Measurements from ENCODE around the gene PITPNM2.

The PITPNM2 gene

DNA sequence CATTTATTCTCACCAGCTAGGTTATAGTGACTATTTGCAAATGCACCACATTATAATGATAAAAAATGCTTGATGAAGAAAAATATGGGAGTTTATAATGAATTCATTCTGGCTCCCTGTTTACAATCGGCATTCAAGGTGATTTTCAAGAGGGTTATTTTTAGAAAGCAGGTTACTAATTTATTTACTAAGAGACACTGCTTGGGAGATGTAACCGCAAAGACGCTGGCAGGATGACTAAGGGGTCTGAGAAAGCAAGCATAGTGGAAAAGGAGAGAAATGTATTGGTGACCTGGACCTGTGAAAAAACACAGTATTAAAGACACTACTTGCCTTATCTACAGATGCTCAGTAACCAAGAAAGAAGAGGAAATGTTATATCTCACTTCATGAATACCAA is 13.3 kb upstream of the PITPNM2 start:
- Histone ChIP-seq H3K4me3 (ENCODE audit: low read depth, low read length, poor library complexity, severe bottlenecking) (no peak overlapping the region), H4K20me1 (ENCODE audit: insufficient read depth, low read length) (no peaks in the 10 kb centered on the region), H3K9me2 (ENCODE audit: low read depth, low read length) (no peaks in the 10 kb centered on the region), H3K4me2 (ENCODE audit: low read length) (peak overlapping the region; percentile 9; the same call in 1 of the 2 replicates), H3K27ac (ENCODE audit: low read depth, low read length, poor library complexity, severe bottlenecking) (peak overlapping the region; percentile 59), H3K79me2 (ENCODE audit: insufficient read depth, low read length) (no peaks in the 10 kb centered on the region), H3K9ac (ENCODE audit: low read length) (no peak overlapping the region), H3F3A (ENCODE audit: insufficient read depth, low read length) (no peaks in the 10 kb centered on the region), H3K36me3 (ENCODE audit: insufficient read depth, low read length) (peaks cover 82% of the 10 kb centered on the region), H2AFZ (ENCODE audit: low read length) (no peak overlapping the region), H3K9me3 (ENCODE audit: low read length) (no peaks in the 10 kb centered on the region), H3K27me3 (ENCODE audit: insufficient read depth, low read length) (no peaks in the 10 kb centered on the region), H3K4me1 (ENCODE audit: insufficient read depth, low read length, severe bottlenecking) (peaks cover 23% of the 10 kb centered on the region)
- no peak for TF ChIP-seq EZH2 (IDR thresholded peaks at IDR 0.05; ENCODE audit: borderline replicate concordance, low read length)
- TF ChIP-seq, protein P1, sequence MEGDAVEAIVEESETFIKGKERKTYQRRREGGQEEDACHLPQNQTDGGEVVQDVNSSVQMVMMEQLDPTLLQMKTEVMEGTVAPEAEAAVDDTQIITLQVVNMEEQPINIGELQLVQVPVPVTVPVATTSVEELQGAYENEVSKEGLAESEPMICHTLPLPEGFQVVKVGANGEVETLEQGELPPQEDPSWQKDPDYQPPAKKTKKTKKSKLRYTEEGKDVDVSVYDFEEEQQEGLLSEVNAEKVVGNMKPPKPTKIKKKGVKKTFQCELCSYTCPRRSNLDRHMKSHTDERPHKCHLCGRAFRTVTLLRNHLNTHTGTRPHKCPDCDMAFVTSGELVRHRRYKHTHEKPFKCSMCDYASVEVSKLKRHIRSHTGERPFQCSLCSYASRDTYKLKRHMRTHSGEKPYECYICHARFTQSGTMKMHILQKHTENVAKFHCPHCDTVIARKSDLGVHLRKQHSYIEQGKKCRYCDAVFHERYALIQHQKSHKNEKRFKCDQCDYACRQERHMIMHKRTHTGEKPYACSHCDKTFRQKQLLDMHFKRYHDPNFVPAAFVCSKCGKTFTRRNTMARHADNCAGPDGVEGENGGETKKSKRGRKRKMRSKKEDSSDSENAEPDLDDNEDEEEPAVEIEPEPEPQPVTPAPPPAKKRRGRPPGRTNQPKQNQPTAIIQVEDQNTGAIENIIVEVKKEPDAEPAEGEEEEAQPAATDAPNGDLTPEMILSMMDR (IDR thresholded peaks at IDR 0.05; ENCODE audit: low read length): no peak

DNA sequence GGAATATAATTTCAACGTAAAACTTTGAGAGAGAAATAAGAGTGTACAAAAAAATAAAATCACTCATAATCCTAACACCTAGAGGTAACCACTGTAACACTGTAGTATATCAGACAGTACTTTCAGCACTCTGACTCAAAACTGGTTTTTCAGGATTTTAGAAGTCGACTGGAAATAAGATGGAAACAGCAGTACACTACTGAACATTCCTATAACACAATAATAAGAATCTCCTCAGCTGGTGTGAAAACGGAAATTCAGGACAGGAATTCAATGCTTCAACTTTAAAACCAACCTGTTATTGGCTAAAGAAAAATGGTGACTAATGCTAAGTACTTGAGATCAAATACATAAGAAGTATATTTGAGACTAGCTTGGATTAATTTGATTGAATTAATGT is 12.3 kb upstream of the PITPNM2 start:
- Histone ChIP-seq H3K9me2 (ENCODE audit: low read depth, low read length) (no peaks in the 10 kb centered on the region), H3K36me3 (ENCODE audit: insufficient read depth, low read length) (peaks cover 83% of the 10 kb centered on the region)

DNA sequence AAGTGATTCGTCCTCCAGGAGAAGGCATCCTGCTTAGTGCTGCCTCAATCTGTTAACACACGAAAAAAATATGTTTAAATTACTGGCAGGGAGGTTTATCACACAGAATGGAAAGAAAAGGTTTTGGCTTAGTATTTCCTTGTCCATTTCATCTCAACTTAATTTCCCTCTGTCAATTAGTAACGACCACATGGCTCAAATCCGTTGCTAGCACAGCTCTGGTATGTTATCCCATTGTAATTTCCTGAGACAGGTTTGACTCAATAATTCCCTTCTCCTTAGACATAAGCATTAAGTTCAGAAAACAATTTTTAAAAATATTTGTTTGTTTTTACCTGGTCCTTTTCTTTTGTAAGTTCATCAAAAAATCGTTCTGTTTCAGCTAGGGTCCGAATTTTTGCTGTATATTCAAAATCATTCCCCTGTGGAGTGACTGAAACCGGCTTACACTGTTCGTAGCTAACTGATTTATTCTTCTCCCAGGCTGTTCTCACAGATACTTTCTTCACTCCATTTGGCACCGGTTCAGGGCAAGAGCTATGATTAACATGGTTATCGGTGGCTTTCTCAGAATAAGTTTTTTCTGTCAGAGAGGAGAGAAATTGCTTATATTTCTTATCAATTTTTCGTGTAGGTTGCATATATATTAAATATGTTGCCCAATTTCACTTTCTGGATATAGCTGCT is 10.1 kb upstream of the PITPNM2 start:
- Histone ChIP-seq H2AFZ (ENCODE audit: low read length) (no peak overlapping the region), H3K4me3 (ENCODE audit: low read depth, low read length, poor library complexity, severe bottlenecking) (no peak overlapping the region), H4K20me1 (ENCODE audit: insufficient read depth, low read length) (no peaks in the 10 kb centered on the region), H3K79me2 (ENCODE audit: insufficient read depth, low read length) (no peaks in the 10 kb centered on the region), H3K4me1 (ENCODE audit: insufficient read depth, low read length, severe bottlenecking) (peaks cover 23% of the 10 kb centered on the region), H3K9me2 (ENCODE audit: low read depth, low read length) (no peaks in the 10 kb centered on the region), H3F3A (ENCODE audit: insufficient read depth, low read length) (no peaks in the 10 kb centered on the region), H3K9me3 (ENCODE audit: low read length) (no peaks in the 10 kb centered on the region), H3K9ac (ENCODE audit: low read length) (no peak overlapping the region), H3K36me3 (ENCODE audit: insufficient read depth, low read length) (peaks cover 75% of the 10 kb centered on the region), H3K4me2 (ENCODE audit: low read length) (no peak overlapping the region), H3K27me3 (ENCODE audit: insufficient read depth, low read length) (no peaks in the 10 kb centered on the region), H3K27ac (ENCODE audit: low read depth, low read length, poor library complexity, severe bottlenecking) (no peak overlapping the region)
- no peak for TF ChIP-seq EZH2 (IDR thresholded peaks at IDR 0.05; ENCODE audit: borderline replicate concordance, low read length)
- TF ChIP-seq, protein P1 (IDR thresholded peaks at IDR 0.05; ENCODE audit: low read length): no peak

More for the DNA sequence above, 12.3 kb upstream of the PITPNM2 start:
- no peaks in the 10 kb centered on the region for H4K20me1 ChIP-seq (ENCODE audit: insufficient read depth, low read length)
- H3K27ac ChIP-seq (ENCODE audit: low read depth, low read length, poor library complexity, severe bottlenecking): no peak overlapping the region
- no peaks in the 10 kb centered on the region for H3F3A ChIP-seq (ENCODE audit: insufficient read depth, low read length)
- no peak overlapping the region for H2AFZ ChIP-seq (ENCODE audit: low read length)
- H3K9me3 ChIP-seq (ENCODE audit: low read length): no peaks in the 10 kb centered on the region
- peaks cover 23% of the 10 kb centered on the region for H3K4me1 ChIP-seq (ENCODE audit: insufficient read depth, low read length, severe bottlenecking)
- H3K27me3 ChIP-seq (ENCODE audit: insufficient read depth, low read length): no peaks in the 10 kb centered on the region
- H3K4me3 ChIP-seq (ENCODE audit: low read depth, low read length, poor library complexity, severe bottlenecking): no peak overlapping the region
- H3K79me2 ChIP-seq (ENCODE audit: insufficient read depth, low read length): no peaks in the 10 kb centered on the region
- H3K4me2 ChIP-seq (ENCODE audit: low read length): no peak overlapping the region
- TF ChIP-seq EZH2 (IDR thresholded peaks at IDR 0.05; ENCODE audit: borderline replicate concordance, low read length): no peak
- TF ChIP-seq, protein P1 (IDR thresholded peaks at IDR 0.05; ENCODE audit: low read length): no peak
- H3K9ac ChIP-seq (ENCODE audit: low read length): no peak overlapping the region
